Suppressor macrophage treated with lipopolysaccharide for 4 hours (primary cell): ENCODE results near the gene CASZ1.
A peak's percentile ranks its signal among the peaks of the same experiment; 100 is the strongest.

ENCODE experiments used
- DNase-seq: peaks from one replicate; pipeline ENCODE4 v3.0.0-alpha.2; 2020

The CASZ1 gene

GRCh38 chr1:10772711-10773110 is 23.7 kb downstream of the CASZ1 start:
- DNase-seq: no peak

DNA sequence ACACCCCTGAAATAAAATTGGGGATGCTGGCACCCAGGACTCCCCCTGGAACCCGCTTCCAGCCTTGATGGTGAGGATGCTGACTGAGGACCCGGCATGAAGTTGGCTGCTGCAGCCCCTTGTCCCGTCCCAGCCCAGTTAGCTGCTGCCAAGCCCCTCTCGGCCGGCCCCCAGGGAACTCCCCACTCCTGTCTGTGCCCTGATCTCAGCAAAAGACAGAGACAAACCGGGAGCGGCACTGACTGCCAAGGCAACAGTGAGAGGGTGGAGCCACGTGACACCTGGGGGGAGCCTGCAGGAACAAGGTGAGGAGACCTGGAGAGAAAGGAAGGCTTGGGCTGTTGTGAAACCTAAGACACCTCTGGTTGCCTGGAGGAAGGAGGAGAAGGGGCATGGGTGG is 24.7 kb downstream of the CASZ1 start:
- no peak for DNase-seq

- DNase-seq: no peak
Observed at GRCh38 chr1:10768552-10768951, 27.9 kb downstream of the CASZ1 start.

GRCh38 chr1:10767282-10767681 is 29.2 kb downstream of the CASZ1 start:
- no peak for DNase-seq

DNA sequence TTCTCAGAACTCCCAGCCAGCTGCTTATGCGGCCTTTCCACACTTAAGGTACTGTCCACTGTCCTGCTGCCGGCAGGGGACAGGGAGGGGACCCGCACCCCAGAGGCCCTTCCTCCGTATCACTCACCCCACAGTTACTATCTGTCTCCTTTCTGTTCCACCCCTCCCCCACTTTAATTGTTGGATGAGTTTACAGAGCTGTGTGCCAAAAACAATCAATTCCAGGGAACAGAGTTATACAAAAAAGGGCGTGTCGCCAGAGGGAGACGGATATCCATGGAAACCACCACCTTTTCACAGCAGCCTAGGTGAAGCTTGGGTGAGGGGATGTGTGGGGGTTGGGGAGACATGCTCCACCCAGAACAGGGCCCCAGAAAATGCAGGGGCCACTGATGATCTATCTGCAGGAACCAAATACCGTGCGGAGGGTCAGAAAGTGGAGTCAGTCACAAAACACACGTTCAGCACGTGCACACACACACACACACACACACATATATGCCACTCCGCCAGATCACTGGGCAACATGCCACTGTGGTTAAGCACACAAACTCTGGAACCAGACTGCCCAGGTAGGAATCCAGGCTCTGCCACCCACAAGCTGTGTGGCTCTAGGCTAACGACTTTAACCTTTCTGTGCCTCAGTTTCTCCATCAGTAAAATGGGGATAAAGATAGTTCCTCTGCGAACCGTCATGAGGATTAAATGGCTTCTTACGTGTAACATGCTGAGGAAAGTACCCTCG is 30.5 kb downstream of the CASZ1 start:
- DNase-seq: no peak

DNA sequence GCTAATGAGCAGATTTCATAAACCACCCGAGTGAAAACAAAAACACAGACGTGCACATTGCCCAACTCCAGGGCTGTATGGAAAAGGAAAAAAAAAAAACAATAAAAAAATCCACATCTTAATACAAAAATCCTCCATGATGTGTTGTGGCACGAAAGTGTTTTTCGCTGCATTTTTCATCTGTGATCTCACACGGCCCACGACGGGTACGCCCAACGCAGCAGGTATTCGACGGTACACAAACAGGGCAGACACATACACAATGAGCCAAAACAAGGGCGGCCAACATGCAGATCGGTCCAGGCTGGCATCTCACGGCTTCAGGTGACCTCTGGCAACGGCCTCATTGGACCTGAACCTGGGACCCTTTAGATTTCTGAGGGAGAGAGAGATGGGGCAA is 31.1 kb downstream of the CASZ1 start:
- DNase-seq: no peak

DNA sequence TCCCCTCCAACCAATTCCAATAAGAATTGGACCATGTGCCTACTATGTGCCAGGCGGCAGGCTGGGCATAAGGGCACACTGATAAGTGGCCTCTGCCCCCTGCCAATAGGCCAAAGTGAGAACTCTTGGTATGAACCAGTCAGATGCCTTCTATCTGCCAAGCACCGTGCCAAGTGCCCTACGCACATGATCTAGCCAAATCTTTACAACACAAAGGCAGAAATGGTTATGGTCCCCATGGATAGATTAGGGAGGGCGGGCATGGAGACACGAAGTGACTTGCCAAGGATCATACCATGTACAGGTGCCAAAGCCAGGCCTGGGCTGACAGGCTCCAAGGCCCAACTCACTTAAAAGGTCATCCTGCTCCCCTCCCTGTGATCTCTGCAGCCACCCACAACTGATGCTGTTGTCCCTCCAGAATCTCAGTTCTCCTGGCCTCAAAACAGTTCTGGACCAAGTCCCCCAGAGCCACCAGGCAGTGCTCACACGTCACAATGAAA is 32.1 kb downstream of the CASZ1 start:
- DNase-seq: no peak

DNA sequence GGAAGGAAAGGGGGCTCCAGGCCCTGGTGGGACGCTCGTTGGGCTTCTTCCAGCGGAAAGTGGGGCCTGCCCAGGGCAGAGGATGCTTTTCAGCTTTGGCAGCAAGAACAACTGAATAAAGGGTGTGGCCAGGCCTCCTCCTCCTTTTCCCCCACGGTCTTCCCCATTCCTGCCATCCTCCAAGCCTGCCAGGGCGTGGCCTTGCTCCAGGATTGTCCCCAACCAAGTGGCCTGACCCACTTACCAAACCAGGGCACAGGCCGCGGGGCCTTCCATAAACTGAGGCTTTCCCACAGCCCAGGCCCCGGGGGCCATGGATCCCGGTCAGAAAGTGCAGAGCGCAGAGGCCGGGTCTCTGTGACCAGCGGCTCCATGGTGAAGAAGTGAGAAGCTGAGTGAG is 33.6 kb downstream of the CASZ1 start:
- no peak for DNase-seq

DNA sequence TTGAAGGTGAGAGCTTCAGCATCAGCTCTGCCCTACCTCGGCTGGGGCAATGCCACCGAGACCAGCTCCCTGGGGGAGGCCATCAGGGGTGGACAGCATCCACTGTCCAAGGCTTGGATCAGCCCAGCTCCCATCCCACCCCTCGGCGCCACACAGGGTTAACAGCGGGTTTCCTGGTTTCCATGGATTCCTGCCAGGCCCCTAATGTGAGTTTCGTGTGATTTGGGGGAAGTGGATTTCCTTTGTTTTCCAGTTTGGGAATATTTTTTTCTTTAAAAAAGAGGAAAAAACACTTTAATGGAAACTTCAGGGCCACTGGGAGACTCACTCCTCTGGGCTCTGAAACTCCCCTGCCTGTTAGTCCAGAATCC is 34.3 kb downstream of the CASZ1 start:
- no peak for DNase-seq

GRCh38 chr1:10761503-10762152 is 34.8 kb downstream of the CASZ1 start:
- no peak for DNase-seq

DNA sequence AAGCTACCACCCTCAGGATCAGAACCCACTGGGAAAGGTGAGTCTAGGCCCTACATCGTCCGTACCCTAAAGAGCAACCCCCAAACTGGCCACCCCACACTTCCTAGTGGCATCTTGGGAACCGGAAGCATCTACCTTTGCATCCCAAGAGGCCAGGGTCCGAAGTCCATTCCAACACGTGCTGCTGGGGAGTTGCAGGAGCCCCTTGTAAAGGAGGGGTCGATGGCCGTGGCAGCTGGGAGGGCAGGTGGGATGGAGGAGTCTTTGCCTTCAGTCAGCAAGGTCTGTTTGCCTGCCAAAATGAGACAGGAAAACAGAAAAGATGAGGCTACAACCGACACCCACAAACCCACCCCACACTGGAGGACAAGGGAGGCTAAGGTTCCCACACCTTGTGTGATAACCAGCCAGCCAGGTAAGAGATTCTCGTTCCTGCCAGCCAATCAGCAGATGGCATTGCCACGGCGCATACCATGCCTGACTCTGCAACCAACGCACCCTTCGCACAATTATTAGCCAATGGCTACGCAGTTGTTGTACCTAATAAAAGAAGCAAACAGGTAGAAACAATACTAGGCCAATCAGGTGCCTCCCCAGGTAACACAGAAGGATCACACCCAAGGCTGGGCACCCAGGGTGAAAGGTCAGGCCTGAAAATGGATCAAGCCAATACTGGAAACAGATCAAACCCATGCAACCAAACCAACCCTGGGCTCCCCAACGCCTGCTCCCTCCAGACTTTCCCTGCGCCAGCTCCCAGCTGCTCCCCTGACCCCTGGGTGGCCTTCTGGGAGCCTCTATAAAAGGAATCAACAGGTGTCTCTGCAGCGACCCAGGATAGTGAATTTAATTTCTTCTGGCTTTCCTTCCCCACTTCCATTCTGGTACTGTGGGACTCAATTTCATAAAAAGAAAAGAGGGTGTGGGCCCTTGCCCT is 35.6 kb downstream of the CASZ1 start:
- DNase-seq: no peak

- no peak for DNase-seq
Observed at GRCh38 chr1:10759413-10760200, 36.8 kb downstream of the CASZ1 start.

DNA sequence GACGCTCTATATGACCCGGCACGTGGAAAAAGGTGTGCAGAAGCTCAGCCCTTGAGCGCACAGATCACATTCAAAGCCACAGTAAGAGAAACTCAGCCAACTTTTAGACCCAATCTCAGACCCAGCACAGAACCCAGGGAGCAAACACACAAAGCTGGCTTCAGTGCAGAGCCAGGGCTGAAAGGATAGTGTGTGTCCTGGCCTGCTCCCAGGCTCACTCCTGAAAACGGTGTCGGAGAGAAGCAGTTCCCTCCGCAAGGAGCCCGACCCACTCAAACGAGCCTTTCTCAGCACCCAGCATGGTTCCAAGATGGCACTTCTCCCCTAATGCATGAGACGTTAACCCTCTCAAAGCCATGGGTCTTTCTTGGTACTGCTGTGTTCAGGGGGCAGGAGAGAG is 39.6 kb downstream of the CASZ1 start:
- no peak for DNase-seq

GRCh38 chr1:10755970-10756521 is 40.4 kb downstream of the CASZ1 start:
- DNase-seq: peak; percentile 63

GRCh38 chr1:10754568-10755329 is 41.7 kb downstream of the CASZ1 start:
- DNase-seq: no peak

GRCh38 chr1:10753299-10753698 is 43.1 kb downstream of the CASZ1 start:
- DNase-seq: no peak

DNA sequence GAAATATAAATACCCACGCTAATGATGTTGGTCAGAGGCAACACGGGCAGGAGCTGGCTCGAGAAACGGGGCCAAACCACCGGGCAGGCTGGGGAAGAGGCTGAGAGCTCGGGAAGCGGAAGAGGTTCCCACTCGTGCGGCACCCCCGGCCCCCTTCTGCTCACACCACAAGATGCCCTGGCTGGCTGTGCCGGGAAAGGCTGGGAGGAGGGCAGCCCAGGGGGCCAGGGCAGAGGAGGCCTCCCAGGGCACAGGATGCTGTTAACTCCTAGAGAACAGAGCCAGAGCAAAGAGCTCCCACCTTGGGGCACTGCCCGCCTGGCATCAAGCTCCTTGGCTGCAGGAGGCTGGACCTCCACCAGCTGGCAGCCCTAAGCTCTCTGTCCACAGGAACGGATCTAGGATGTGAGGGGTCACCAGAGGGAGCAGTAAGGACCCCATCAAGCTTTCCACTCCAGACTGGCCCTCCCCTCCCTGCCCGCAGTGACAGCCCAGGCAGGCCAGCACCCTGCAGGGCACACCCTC is 44.8 kb downstream of the CASZ1 start:
- DNase-seq: no peak

DNA sequence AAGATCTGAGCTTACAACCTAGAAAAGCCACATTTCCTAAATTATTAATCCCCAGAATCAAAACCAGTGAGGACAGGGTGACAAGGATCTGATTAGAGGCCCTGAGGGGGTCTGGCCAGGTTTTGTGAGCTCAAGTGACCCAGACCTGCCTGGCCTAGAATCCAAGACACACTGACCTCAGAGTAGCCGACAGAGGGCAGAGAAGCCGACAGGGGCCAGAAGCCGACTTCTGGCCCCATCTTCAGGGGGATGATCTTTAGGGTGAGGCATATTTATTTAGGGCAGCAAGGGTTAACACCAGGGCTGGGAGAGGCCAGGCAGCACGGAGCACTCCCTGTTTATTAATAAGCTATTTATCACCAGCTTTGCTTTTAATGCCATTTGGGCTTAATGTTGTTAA is 45.3 kb downstream of the CASZ1 start:
- no peak for DNase-seq

DNA sequence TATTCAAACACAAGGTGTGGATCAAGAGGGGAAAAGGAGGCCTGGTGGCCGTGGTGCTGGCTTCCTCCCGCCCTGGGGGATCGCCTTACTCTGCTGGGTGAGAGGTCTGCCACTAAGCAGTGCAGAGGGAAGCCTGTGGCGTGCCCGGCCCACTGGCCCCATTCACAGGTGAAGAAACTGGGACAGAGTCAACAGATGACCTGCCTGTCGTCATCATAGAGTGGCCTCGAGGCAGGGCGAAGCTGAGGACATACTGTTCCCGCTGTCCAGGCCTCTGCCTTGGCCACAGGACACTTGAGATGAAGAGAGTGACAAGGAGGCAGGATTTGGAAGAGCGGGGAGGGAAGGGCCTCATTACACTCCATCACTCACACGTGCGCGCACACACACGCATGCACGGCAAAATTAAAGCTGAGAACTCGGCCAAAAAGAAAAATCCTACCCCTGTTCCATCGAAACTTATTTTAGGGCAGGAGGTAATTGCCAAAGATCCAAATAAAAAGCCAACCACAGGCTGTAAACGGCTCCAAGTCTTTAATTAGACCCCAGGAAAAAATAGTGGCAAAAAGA is 50.5 kb downstream of the CASZ1 start:
- DNase-seq: no peak

- no peak for DNase-seq
Observed at GRCh38 chr1:10745383-10745782, 51.1 kb downstream of the CASZ1 start.

DNA sequence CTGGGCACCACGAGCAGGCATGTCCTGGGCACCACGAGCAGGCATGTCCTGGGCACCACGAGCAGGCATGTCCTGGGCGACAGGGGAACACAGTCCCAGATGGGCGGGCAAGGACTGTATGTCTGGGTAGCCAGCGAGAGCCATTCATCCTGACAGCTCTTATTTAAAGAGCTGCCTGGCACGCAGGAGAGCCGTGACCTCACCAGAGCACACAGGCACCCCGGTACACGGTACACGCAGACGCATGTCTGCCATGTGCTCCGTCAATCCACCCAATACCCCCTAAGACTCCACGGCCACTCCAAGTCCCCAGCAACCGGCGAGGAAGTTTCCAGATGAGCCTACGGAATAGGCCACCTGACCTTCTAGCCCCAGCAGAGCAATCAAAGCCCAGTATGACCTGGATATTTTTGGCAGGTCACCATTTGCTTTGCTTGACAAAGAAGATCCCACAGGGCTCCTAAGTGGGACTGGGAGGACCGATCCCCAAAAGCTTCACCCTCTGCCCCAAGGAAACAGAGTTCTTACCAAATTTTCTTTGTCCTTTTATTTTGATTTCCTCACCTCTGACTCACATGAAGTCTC is 51.7 kb downstream of the CASZ1 start:
- no peak for DNase-seq
